ENCODE data around the gene SIN3A. TPM values are rescaled to one million over a fixed set of nuclear protein-coding genes. Genes with fewer than 3 reads are reported as not detected.

The SIN3A gene
- polyA plus RNA-seq, 3 donors: 8.9 to 16.9 (median 16.9) TPM

GRCh38 chr15:75325922-75326321 lies 125.6 kb downstream of the SIN3A start:
- 91 to 95% (median 92%) methylated on average over 4 of the region's 4 CpGs for WGBS, 3 donors
- H3K27ac ChIP-seq (ENCODE audit: low read depth, low read length): no peak overlapping the region

DNA sequence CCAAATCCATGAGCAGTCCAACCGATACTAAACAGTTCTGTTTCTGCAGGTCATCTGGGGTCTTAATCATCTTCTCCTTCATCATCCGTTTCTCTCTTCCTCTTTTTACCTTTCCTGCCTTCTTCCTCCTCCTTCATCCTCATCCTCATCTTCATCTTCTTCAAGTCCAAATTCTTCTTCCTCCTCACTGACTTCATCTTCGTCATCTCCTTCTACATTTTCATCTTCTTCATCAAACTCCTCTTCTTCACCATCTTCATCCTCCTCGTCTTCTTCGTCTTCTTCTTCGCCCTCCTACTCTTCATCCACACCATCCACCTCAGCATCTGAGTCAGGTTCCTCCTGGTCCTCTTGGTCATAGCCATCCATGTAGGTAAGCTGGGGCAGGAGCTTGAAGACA lies 129.8 kb downstream of the SIN3A start:
- 81 to 91% (median 89%) methylated on average over 6 of the region's 6 CpGs for WGBS, 3 donors

More for the DNA sequence above, 129.8 kb downstream of the SIN3A start:
- H3K27ac ChIP-seq (ENCODE audit: low read depth, low read length): no peak overlapping the region

Other genes with a start within 250 kb of the SIN3A start
- gene C15orf39, start 249.8 kb downstream of the SIN3A start, polyA plus RNA-seq: 10 to 100 TPM in 2 of 3 donors, 1 to 10 TPM in 1; 9.2 to 18.9 (median 11.1) TPM
- gene GOLGA6C, start 193.4 kb downstream of the SIN3A start, polyA plus RNA-seq: under 1 TPM in 1 of 3 donors, not detected in 2; 0.03 TPM
- gene GOLGA6D, start 168.9 kb downstream of the SIN3A start, polyA plus RNA-seq: not detected
- 10 to 100 TPM; 39.0 to 84.6 (median 78.9) TPM for gene COMMD4, start 115.6 kb downstream of the SIN3A start, polyA plus RNA-seq
- 10 to 100 TPM; 19.7 to 40.8 (median 21.4) TPM for gene NEIL1, start 104.7 kb downstream of the SIN3A start, polyA plus RNA-seq
- gene MAN2C1, start 83.1 kb downstream of the SIN3A start, polyA plus RNA-seq: 100 to 1,000 TPM in 2 of 3 donors, 10 to 100 TPM in 1; 81.0 to 302 (median 202) TPM
- 10 to 100 TPM in 1 of 3 donors, 1 to 10 TPM in 2; 5.9 to 10.5 (median 9.8) TPM for gene PTPN9, start 127.6 kb upstream of the SIN3A start, polyA plus RNA-seq
- gene SNUPN, start 174.0 kb upstream of the SIN3A start, polyA plus RNA-seq: 10 to 100 TPM; 10.0 to 35.7 (median 21.2) TPM
- 10 to 100 TPM; 45.6 to 60.4 (median 58.8) TPM for gene IMP3, start 188.5 kb upstream of the SIN3A start, polyA plus RNA-seq
- gene SNX33, start 196.2 kb upstream of the SIN3A start, polyA plus RNA-seq: 10 to 100 TPM; 14.1 to 18.3 (median 17.4) TPM